ENCODE data around the gene ZBTB5.

DNA sequence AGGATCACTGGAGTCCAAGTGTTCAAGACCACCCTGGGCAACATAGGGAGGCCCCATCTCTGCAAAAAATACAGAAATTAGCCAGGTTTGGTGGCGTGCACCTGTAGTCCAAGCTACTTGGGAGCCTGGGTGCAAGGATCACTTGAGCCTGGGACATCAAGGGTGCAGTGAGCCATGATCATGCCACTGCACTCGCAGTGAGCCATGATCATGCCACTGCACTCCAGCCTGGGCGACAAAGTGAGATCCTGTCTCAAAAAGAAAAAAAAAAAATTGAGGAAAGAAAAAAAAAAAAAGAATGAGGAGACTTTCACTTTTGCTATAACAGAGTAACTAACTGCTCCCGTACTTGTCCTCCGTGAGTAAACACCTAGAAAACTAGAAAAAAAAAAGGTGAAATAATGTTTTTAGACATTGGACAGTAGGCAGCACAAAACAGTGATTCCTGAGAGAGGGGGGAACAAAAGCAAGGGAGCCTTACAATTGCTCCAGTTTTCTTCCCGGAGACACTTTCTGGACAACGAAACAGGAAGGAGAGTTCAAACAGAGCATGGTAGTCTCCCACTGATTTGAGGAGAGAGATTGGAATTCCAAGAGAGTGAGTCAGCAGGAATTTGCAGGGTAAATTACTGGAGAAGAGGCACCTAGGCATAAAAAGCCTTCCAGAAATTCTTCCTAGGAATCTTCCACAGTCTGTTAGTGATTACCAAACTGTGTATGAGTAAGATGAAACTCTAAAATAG is 6.9 kb upstream of the ZBTB5 start:
- no peak for TF ChIP-seq POLR2AphosphoS5 (IDR thresholded peaks at IDR 0.05; ENCODE audit: borderline replicate concordance, low read depth, low read length)
- TF ChIP-seq EZH2 (IDR thresholded peaks at IDR 0.05), result no peak

All from SK-N-MC (cell line).